Activated CD8-positive, alpha-beta memory T cell treated with anti-CD3 and anti-CD28 coated beads, Interleukin-2, amount 10 ng/mL, durations not matched to agents 7 days and 5 days (primary cell): Measurements from ENCODE around the gene PRICKLE3. TPM values are rescaled to one million over a fixed set of nuclear protein-coding genes. Genes with fewer than 3 reads are reported as not detected.

ENCODE experiments used
- ATAC-seq: fragments of 150-1000 bp; cut with Tn5 transposase; one replicate; pipeline ENCODE4 v1.10.0; 2021; ENCODE audit warnings: moderate library complexity
- CTCF ChIA-PET: fragments of 350-600 bp; sonication (Branson Sonifier 250); formaldehyde crosslinking; loops from one replicate; lab custom pipeline; 2021; ENCODE audit warnings: antibody characterized with exemption; lab: Charles Lee
- DNase-seq: peaks from one replicate; pipeline ENCODE4 v3.0.0-alpha.2; 2020
- H3K27ac Mint-ChIP-seq: one replicate; pipeline ENCODE4 v1.8.0; 2021; ENCODE audit warnings: mild to moderate bottlenecking, mixed read lengths
- H3K27me3 Mint-ChIP-seq: one replicate; pipeline ENCODE4 v1.8.0; 2021; ENCODE audit warnings: mixed read lengths
- H3K36me3 Mint-ChIP-seq: one replicate; pipeline ENCODE4 v1.8.0; 2021; ENCODE audit warnings: mild to moderate bottlenecking, mixed read lengths
- H3K4me1 Mint-ChIP-seq: one replicate; pipeline ENCODE4 v1.8.0; 2021; ENCODE audit warnings: mixed read lengths
- H3K4me3 Mint-ChIP-seq: one replicate; pipeline ENCODE4 v1.8.0; 2021; ENCODE audit warnings: mild to moderate bottlenecking, moderate library complexity, mixed read lengths
- H3K9me3 Mint-ChIP-seq: one replicate; pipeline ENCODE4 v1.8.0; 2022; ENCODE audit warnings: low read depth, mixed read lengths
- total RNA-seq, 2 experiments: library from RNA; stranded (reverse); gene quantifications; one replicate each; pipeline ENCODE4 v1.2.3, GENCODE V29; 2021

Gene PRICKLE3
- total RNA-seq, 2 experiments from 2014 or later, result 21.1 to 24.7 TPM

GRCh38 chrX:49199906-49200771 lies 14.0 kb upstream of the PRICKLE3 start, which contains the start of gene SYP:
Gene SYP (minus strand): TSS chrX:49200193. CDS start chrX:49200186, 7 bp downstream.
- ATAC-seq (peak; percentile 99), DNase-seq (peak; percentile 91)
- no peaks in the 10 kb centered on the region for H3K36me3 Mint-ChIP-seq
- H3K27ac Mint-ChIP-seq, result peak within 1 kb of the TSS; percentile 11
- H3K9me3 Mint-ChIP-seq, result no peaks in the 10 kb centered on the region
- H3K27me3 Mint-ChIP-seq, result no peaks in the 10 kb centered on the region
- peak within 1 kb of the TSS; percentile 47 for H3K4me3 Mint-ChIP-seq
- CTCF ChIA-PET, result interaction anchor here (1.4 kb wide), 1 partner anchor 8 kb away, joined by 4 read pairs; no protein-coding TSS in a partner anchor
- peaks cover 16% of the 10 kb centered on the region for H3K4me1 Mint-ChIP-seq

- H3K36me3 Mint-ChIP-seq, result no peaks in the 10 kb centered on the region
Observed at GRCh38 chrX:49199315-49199595, 13.1 kb upstream of the PRICKLE3 start.

GRCh38 chrX:49198540-49199314 lies 12.6 kb upstream of the PRICKLE3 start:
- ATAC-seq (no peak), DNase-seq (no peak)

More at GRCh38 chrX:49199315-49199595, 13.1 kb upstream of the PRICKLE3 start:
- DNase-seq, result no peak
- Mint-ChIP-seq H3K9me3 (no peaks in the 10 kb centered on the region), H3K27ac (no peak overlapping the region), H3K27me3 (no peaks in the 10 kb centered on the region), H3K4me3 (peak overlapping the region; percentile 26), H3K4me1 (peaks cover 16% of the 10 kb centered on the region)
- no peak for ATAC-seq
- CTCF ChIA-PET, result no interaction called here

GRCh38 chrX:49197543-49198087 lies 11.4 kb upstream of the PRICKLE3 start:
- ATAC-seq (no peak), DNase-seq (no peak)
- H3K4me3 Mint-ChIP-seq, result no peak overlapping the region
- H3K36me3 Mint-ChIP-seq, result no peaks in the 10 kb centered on the region
- no peaks in the 10 kb centered on the region for H3K9me3 Mint-ChIP-seq
- H3K4me1 Mint-ChIP-seq, result peaks cover 30% of the 10 kb centered on the region
- H3K27ac Mint-ChIP-seq, result no peak overlapping the region
- H3K27me3 Mint-ChIP-seq, result no peaks in the 10 kb centered on the region
- CTCF ChIA-PET, result no interaction called here

More at GRCh38 chrX:49198540-49199314, 12.6 kb upstream of the PRICKLE3 start:
- no peaks in the 10 kb centered on the region for H3K27me3 Mint-ChIP-seq
- no peaks in the 10 kb centered on the region for H3K36me3 Mint-ChIP-seq
- H3K27ac Mint-ChIP-seq, result peak overlapping the region; percentile 7
- no peaks in the 10 kb centered on the region for H3K9me3 Mint-ChIP-seq
- peak overlapping the region; percentile 35 for H3K4me3 Mint-ChIP-seq
- H3K4me1 Mint-ChIP-seq, result peaks cover 20% of the 10 kb centered on the region
- CTCF ChIA-PET, result no interaction called here

GRCh38 chrX:49193542-49193964 lies 7.4 kb upstream of the PRICKLE3 start:
- DNase-seq, result peak; percentile 51
- no peaks in the 10 kb centered on the region for H3K27me3 Mint-ChIP-seq
- peaks cover 35% of the 10 kb centered on the region for H3K4me1 Mint-ChIP-seq
- H3K4me3 Mint-ChIP-seq, result no peak overlapping the region
- CTCF ChIA-PET, result interaction anchor here (0.8 to 4.5 kb wide), 15 partner anchors 9 to 729 kb away, joined by 3 to 31 read pairs (median 4); partner anchors contain the start of gene CCDC22
- ATAC-seq, result no peak
- H3K27ac Mint-ChIP-seq, result peak overlapping the region; percentile 47
- peaks cover 1% of the 10 kb centered on the region for H3K36me3 Mint-ChIP-seq
- no peaks in the 10 kb centered on the region for H3K9me3 Mint-ChIP-seq

- Mint-ChIP-seq H3K27ac (peak overlapping the region; percentile 63), H3K36me3 (peaks cover 1% of the 10 kb centered on the region), H3K4me1 (peaks cover 31% of the 10 kb centered on the region), H3K27me3 (no peaks in the 10 kb centered on the region), H3K4me3 (peak overlapping the region; percentile 50), H3K9me3 (no peaks in the 10 kb centered on the region)
- ATAC-seq (no peak), DNase-seq (peak; percentile 53)
- CTCF ChIA-PET, result interaction anchor here (0.6 to 4.5 kb wide), 24 partner anchors 8 to 730 kb away, joined by 3 to 31 read pairs (median 4); partner anchors contain the start of genes CCDC22, PLP2 and SYP
Observed at GRCh38 chrX:49192722-49193328, 6.7 kb upstream of the PRICKLE3 start.

GRCh38 chrX:49191574-49192011 lies 5.4 kb upstream of the PRICKLE3 start:
- CTCF ChIA-PET, result interaction anchor here (0.9 to 4.5 kb wide), 4 partner anchors 9 to 96 kb away, joined by 3 to 31 read pairs (median 5); partner anchors contain the start of genes PLP2 and SYP
- ATAC-seq (peak; percentile 14), DNase-seq (no peak)
- Mint-ChIP-seq H3K27ac (peak overlapping the region; percentile 97), H3K9me3 (no peaks in the 10 kb centered on the region), H3K27me3 (no peaks in the 10 kb centered on the region), H3K4me1 (peaks cover 31% of the 10 kb centered on the region), H3K4me3 (peak overlapping the region; percentile 97), H3K36me3 (peaks cover 1% of the 10 kb centered on the region)

- Mint-ChIP-seq H3K9me3 (no peaks in the 10 kb centered on the region), H3K4me3 (peak overlapping the region; percentile 97), H3K27me3 (no peaks in the 10 kb centered on the region), H3K27ac (peak overlapping the region; percentile 97), H3K4me1 (peaks cover 34% of the 10 kb centered on the region), H3K36me3 (peaks cover 1% of the 10 kb centered on the region)
- CTCF ChIA-PET, result interaction anchor here (0.5 to 4.5 kb wide), 6 partner anchors 8 to 693 kb away, joined by 3 to 31 read pairs (median 4); no protein-coding TSS in a partner anchor
- ATAC-seq (peak; percentile 93), DNase-seq (peak; percentile 94)
Observed at GRCh38 chrX:49190821-49191573, 4.8 kb upstream of the PRICKLE3 start.

- no peaks in the 10 kb centered on the region for H3K27me3 Mint-ChIP-seq
- CTCF ChIA-PET, result interaction anchor here (4.5 kb wide), 1 partner anchor 22 kb away, joined by 31 read pairs; no protein-coding TSS in a partner anchor
- peak overlapping the region; percentile 54 for H3K27ac Mint-ChIP-seq
- ATAC-seq (no peak), DNase-seq (no peak)
- H3K36me3 Mint-ChIP-seq, result peaks cover 1% of the 10 kb centered on the region
- peak overlapping the region; percentile 97 for H3K4me3 Mint-ChIP-seq
- peaks cover 34% of the 10 kb centered on the region for H3K4me1 Mint-ChIP-seq
- no peaks in the 10 kb centered on the region for H3K9me3 Mint-ChIP-seq
Observed at GRCh38 chrX:49189606-49190005, 3.4 kb upstream of the PRICKLE3 start.

- Mint-ChIP-seq H3K36me3 (peaks cover 1% of the 10 kb centered on the region), H3K4me1 (peaks cover 31% of the 10 kb centered on the region), H3K9me3 (no peaks in the 10 kb centered on the region), H3K27me3 (no peaks in the 10 kb centered on the region), H3K27ac (no peak overlapping the region), H3K4me3 (no peak overlapping the region)
- ATAC-seq (no peak), DNase-seq (no peak)
- CTCF ChIA-PET, result no interaction called here
Observed at GRCh38 chrX:49188468-49189076, 2.4 kb upstream of the PRICKLE3 start.

- H3K27ac Mint-ChIP-seq, result no peak overlapping the region
- no peaks in the 10 kb centered on the region for H3K27me3 Mint-ChIP-seq
- DNase-seq (no peak), ATAC-seq (no peak)
- peaks cover 4% of the 10 kb centered on the region for H3K36me3 Mint-ChIP-seq
- no peaks in the 10 kb centered on the region for H3K9me3 Mint-ChIP-seq
- no peak overlapping the region for H3K4me3 Mint-ChIP-seq
- H3K4me1 Mint-ChIP-seq, result peaks cover 22% of the 10 kb centered on the region
- CTCF ChIA-PET, result interaction anchor here (1.2 kb wide), 1 partner anchor 32 kb away, joined by 3 read pairs; no protein-coding TSS in a partner anchor
Observed at GRCh38 chrX:49187526-49187925, 1.4 kb upstream of the PRICKLE3 start.
